Astrocyte (in vitro differentiated cells and primary cell): Measurements from ENCODE around the gene PRKCD.

Source experiments
- EZH2 ChIP-seq: IDR thresholded peaks from 2 replicates; pipeline ENCODE4 v1.6.1; 2012; ENCODE audit warnings: mild to moderate bottlenecking, low read length, inconsistent platforms; ENCODE audit not compliant: insufficient read depth
- TF ChIP-seq, protein P1 (sequence below): IDR thresholded peaks from 2 replicates; pipeline ENCODE4 v1.5.1; 2011; ENCODE audit warnings: low read depth, mild to moderate bottlenecking, inconsistent platforms, low read length, moderate library complexity; ENCODE audit not compliant: insufficient read depth

DNA sequence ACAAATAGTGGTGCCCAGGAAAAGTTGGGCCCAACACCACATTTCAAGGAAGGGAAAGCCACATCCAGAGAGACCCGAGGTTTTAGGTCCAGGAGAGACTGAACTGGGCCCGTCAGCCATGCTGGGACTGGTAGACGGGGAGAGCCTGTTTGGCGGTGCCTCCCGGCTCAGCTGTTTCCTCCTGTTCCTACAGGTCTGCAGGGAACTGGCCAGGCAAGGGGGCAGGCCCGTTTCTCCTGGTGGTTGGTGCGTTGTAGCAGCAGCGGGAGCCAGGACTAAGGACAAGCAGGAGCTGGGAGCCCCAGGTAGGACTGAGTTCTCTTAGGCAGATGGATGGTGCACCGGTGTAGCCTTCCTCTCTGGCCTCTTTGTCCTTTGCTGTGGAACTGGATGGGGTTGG is 3.9 kb downstream of the PRKCD start:
- TF ChIP-seq, protein P1, sequence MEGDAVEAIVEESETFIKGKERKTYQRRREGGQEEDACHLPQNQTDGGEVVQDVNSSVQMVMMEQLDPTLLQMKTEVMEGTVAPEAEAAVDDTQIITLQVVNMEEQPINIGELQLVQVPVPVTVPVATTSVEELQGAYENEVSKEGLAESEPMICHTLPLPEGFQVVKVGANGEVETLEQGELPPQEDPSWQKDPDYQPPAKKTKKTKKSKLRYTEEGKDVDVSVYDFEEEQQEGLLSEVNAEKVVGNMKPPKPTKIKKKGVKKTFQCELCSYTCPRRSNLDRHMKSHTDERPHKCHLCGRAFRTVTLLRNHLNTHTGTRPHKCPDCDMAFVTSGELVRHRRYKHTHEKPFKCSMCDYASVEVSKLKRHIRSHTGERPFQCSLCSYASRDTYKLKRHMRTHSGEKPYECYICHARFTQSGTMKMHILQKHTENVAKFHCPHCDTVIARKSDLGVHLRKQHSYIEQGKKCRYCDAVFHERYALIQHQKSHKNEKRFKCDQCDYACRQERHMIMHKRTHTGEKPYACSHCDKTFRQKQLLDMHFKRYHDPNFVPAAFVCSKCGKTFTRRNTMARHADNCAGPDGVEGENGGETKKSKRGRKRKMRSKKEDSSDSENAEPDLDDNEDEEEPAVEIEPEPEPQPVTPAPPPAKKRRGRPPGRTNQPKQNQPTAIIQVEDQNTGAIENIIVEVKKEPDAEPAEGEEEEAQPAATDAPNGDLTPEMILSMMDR, result no peak
- TF ChIP-seq EZH2, result no peak
